ENCODE data around the gene RASSF3. TPM values are rescaled to one million over a fixed set of nuclear protein-coding genes. Genes with fewer than 3 reads are reported as not detected.

Gene RASSF3
- total and polyA plus RNA-seq, 10 of the 15 experiments (the other 5 are each of a cell fraction or from before 2014, with no cell fraction given), result 6.9 to 62.4 (median 30.3) TPM

- FAIRE-seq (peak; percentile 87), ATAC-seq (peak; percentile 39)
- H3K4me3 ChIP-seq, result peak overlapping the region; percentile 99
- TF ChIP-seq IKZF2 (IDR thresholded peaks at IDR 0.05) (peak in 1 of 2 experiments; percentile 14; a peak in 2 of 4 replicates), KLF5 (IDR thresholded peaks at IDR 0.05; ENCODE audit: partially characterized antibody) (no peak), ASH2L (IDR thresholded peaks at IDR 0.05; ENCODE audit: borderline replicate concordance, low read depth) (0 out of 2 replicates have a peak, but pooled peaks have one; percentile 35), USF1 (IDR thresholded peaks at IDR 0.05; ENCODE audit: borderline replicate concordance, extremely low read length, insufficient read depth, low read depth, low read length) (peak; percentile 63), YY1 (IDR thresholded peaks at IDR 0.05; ENCODE audit: low read depth, low read length) (peak; percentile 84), NKRF (conservative IDR thresholded peaks at IDR 0.05) (peak; percentile 49; the same call in 1 of the 2 replicates), USF2 (IDR thresholded peaks at IDR 0.05; ENCODE audit: borderline replicate concordance, low read depth, low read length) (peak; percentile 40; the same call in 1 of the 2 replicates), BCL11A (IDR thresholded peaks at IDR 0.05; ENCODE audit: low read depth, low read length) (peak; percentile 32; the same call in 1 of the 2 replicates), RELB (IDR thresholded peaks at IDR 0.05; ENCODE audit: low read depth) (0 out of 2 replicates have a peak, but pooled peaks have one; percentile 41), JUNB (IDR thresholded peaks at IDR 0.05) (no peak), TARDBP (IDR thresholded peaks at IDR 0.05; ENCODE audit: borderline replicate concordance) (peak; percentile 33; the same call in 1 of the 2 replicates), BACH1 (IDR thresholded peaks at IDR 0.05; ENCODE audit: borderline replicate concordance) (no peak), MEF2A (IDR thresholded peaks at IDR 0.05; ENCODE audit: insufficient read depth, low read depth, low read length) (no peak), MXI1 (IDR thresholded peaks at IDR 0.05; ENCODE audit: low read depth, low read length) (peak; percentile 40; the same call in 1 of the 2 replicates), RB1 (IDR thresholded peaks at IDR 0.05; ENCODE audit: borderline replicate concordance) (peak; percentile 25; the same call in 1 of the 2 replicates), ZNF207 (IDR thresholded peaks at IDR 0.05; ENCODE audit: borderline replicate concordance) (peak; percentile 56; the same call in 1 of the 2 replicates), TCF7 (IDR thresholded peaks at IDR 0.05; ENCODE audit: borderline replicate concordance) (no peak), EED (IDR thresholded peaks at IDR 0.05; ENCODE audit: low read depth) (no peak)
Observed at GRCh38 chr12:64608901-64609535, 1.3 kb upstream of the RASSF3 start.

More at GRCh38 chr12:64608901-64609535, 1.3 kb upstream of the RASSF3 start:
- Histone ChIP-seq H3K79me2 (ENCODE audit: control insufficient read depth, insufficient read depth, low read length) (peaks cover 41% of the 10 kb centered on the region), H3K27ac (ENCODE audit: control insufficient read depth, insufficient read depth) (peak overlapping the region; percentile 79), H3K4me1 (ENCODE audit: control insufficient read depth, insufficient read depth, low read length) (peaks cover 7% of the 10 kb centered on the region; the same call in 1 of the 2 replicates), H3K4me2 (ENCODE audit: control insufficient read depth, insufficient read depth) (peak overlapping the region; percentile 91), H3K9me3 (replicated peaks; ENCODE audit: control insufficient read depth, insufficient read depth, low read length) (no peaks in the 10 kb centered on the region), H3K36me3 (ENCODE audit: control insufficient read depth in 2 of 2, insufficient read depth in 2 of 2, low read length in 1 of 2) (no peaks in the 10 kb centered on the region), H3K9ac (ENCODE audit: control insufficient read depth, insufficient read depth, low read length) (peak overlapping the region; percentile 72), H3K27me3 (replicated peaks in 1 of 2; ENCODE audit: control insufficient read depth in 2 of 2, insufficient read depth in 2 of 2, low read length in 1 of 2) (no peaks in the 10 kb centered on the region), H4K20me1 (ENCODE audit: control insufficient read depth, insufficient read depth) (no peaks in the 10 kb centered on the region), H2AFZ (ENCODE audit: control insufficient read depth, low read depth, low read length) (peak overlapping the region; percentile 99)
- WGBS (ENCODE audit: insufficient coverage, insufficient replicate concordance, low lambda C conversion rate, missing lambda C conversion rate), result 1% methylated on average over 16 of the region's 16 CpGs
- intact Hi-C loops (cut with micrococcal nuclease; ENCODE audit: unreplicated experiment), result loop anchor here (2.0 kb wide), 1 partner anchor 60 kb away; no protein-coding TSS in a partner anchor
- ChIA-PET SMC1A (ENCODE audit: uncharacterized antibody, unreplicated experiment) (interaction anchor here (0.8 to 5.2 kb wide), 26 partner anchors 11 to 268 kb away, joined by 3 to 38 read pairs (median 4); no protein-coding TSS in a partner anchor), RAD21 (ENCODE audit: unreplicated experiment) (interaction anchor here (0.5 to 5.8 kb wide), 15 partner anchors 14 to 193 kb away, joined by 3 to 86 read pairs (median 4); no protein-coding TSS in a partner anchor), POLR2A (interaction anchor here (0.7 to 6.4 kb wide), 12 partner anchors 14 to 560 kb away, joined by 3 to 88 read pairs (median 3); partner anchors contain the start of gene LEMD3), CTCF (interaction anchor here (0.6 to 4.4 kb wide), 12 partner anchors 9 to 246 kb away, joined by 3 to 37 read pairs (median 4); no protein-coding TSS in a partner anchor)
- DNase-seq (ENCODE audit: low read depth, low spot score), result peak; percentile 58
- in situ Hi-C loops (cut with MboI), result no loop called here
- no TSS peak for BruUV-seq (replicated peaks)
